Smooth muscle cell (in vitro differentiated cells): ENCODE data around the gene IL37. TPM values are rescaled to one million over a fixed set of nuclear protein-coding genes. Genes with fewer than 3 reads are reported as not detected.

Source experiments
- DNase-seq: peaks from one replicate; lab custom pipeline; 2025; ENCODE audit not compliant: unreplicated experiment; lab: John Stamatoyannopoulos, UW
- H2AFZ ChIP-seq: fragments of 200-600 bp; sonication (generic); 2 replicates; pipeline ENCODE4 v1.6.0; 2016; ENCODE audit warnings: antibody characterized with exemption, low read depth, mild to moderate bottlenecking
- H3F3A ChIP-seq: fragments of 200-600 bp; sonication (generic); 2 replicates; pipeline ENCODE4 v1.6.0; 2017; ENCODE audit warnings: antibody characterized with exemption, low read depth
- H3K27ac ChIP-seq: fragments of 200-600 bp; sonication (generic); 2 replicates; pipeline ENCODE4 v1.5.1; 2016; ENCODE audit warnings: low read depth, mild to moderate bottlenecking
- H3K27me3 ChIP-seq: fragments of 200-600 bp; sonication (generic); 2 replicates; pipeline ENCODE4 v1.6.1; 2016; ENCODE audit warnings: low read depth, mild to moderate bottlenecking
- H3K36me3 ChIP-seq: fragments of 200-600 bp; sonication (generic); 2 replicates; pipeline ENCODE4 v1.5.1; 2016; ENCODE audit warnings: low read depth
- H3K4me1 ChIP-seq: fragments of 200-600 bp; sonication (generic); 2 replicates; pipeline ENCODE4 v1.5.1; 2016; ENCODE audit warnings: low read depth
- H3K4me2 ChIP-seq: fragments of 200-600 bp; sonication (generic); 2 replicates; pipeline ENCODE4 v1.6.0; 2016; ENCODE audit warnings: mild to moderate bottlenecking
- H3K4me3 ChIP-seq: fragments of 200-600 bp; sonication (generic); 2 replicates; pipeline ENCODE4 v1.5.1; 2016; ENCODE audit warnings: mild to moderate bottlenecking
- H3K79me2 ChIP-seq: fragments of 200-600 bp; sonication (generic); 2 replicates; pipeline ENCODE4 v1.6.0; 2016; ENCODE audit warnings: low read depth, mild to moderate bottlenecking
- H3K9ac ChIP-seq: fragments of 200-600 bp; sonication (generic); 2 replicates; pipeline ENCODE4 v1.6.0; 2016; ENCODE audit warnings: low read depth
- H3K9me3 ChIP-seq: fragments of 200-600 bp; sonication (generic); replicated peaks from 2 replicates; pipeline ENCODE4 v1.5.1; 2016; ENCODE audit warnings: low read depth
- H4K20me1 ChIP-seq: fragments of 200-600 bp; sonication (generic); 2 replicates; pipeline ENCODE4 v1.6.0; 2016; ENCODE audit warnings: low read depth
- WGBS: methylation state at CpG from one replicate; pipeline ENCODE4 v1.1.7; 2016; ENCODE audit warnings: low lambda C conversion rate; 5-methylcytosine and 5-hydroxymethylcytosine counted together
- polyA plus RNA-seq: library from polyadenylated mRNA; unstranded; fragments of >200 nt; fragmentation: Nextera tagmentation; extraction: Ambion mirVana; gene quantifications from 2 replicates; pipeline ENCODE4 v1.2.1, GENCODE V29; 2016
- total RNA-seq: library from RNA; depleted of rRNA; stranded (reverse); fragments of >200 nt; gene quantifications from 2 replicates; pipeline ENCODE4 v1.2.3, GENCODE V29; 2014
- TF ChIP-seq, protein P1 (sequence below): fragments of 200-600 bp; sonication (generic); IDR thresholded peaks from 2 replicates; pipeline ENCODE4 v1.5.1; 2017; ENCODE audit warnings: borderline replicate concordance, mild to moderate bottlenecking, antibody characterized with exemption; ENCODE audit not compliant: insufficient read depth, poor library complexity, severe bottlenecking

Gene IL37
- total and polyA plus RNA-seq, 2 experiments from 2014 or later = not detected

DNA sequence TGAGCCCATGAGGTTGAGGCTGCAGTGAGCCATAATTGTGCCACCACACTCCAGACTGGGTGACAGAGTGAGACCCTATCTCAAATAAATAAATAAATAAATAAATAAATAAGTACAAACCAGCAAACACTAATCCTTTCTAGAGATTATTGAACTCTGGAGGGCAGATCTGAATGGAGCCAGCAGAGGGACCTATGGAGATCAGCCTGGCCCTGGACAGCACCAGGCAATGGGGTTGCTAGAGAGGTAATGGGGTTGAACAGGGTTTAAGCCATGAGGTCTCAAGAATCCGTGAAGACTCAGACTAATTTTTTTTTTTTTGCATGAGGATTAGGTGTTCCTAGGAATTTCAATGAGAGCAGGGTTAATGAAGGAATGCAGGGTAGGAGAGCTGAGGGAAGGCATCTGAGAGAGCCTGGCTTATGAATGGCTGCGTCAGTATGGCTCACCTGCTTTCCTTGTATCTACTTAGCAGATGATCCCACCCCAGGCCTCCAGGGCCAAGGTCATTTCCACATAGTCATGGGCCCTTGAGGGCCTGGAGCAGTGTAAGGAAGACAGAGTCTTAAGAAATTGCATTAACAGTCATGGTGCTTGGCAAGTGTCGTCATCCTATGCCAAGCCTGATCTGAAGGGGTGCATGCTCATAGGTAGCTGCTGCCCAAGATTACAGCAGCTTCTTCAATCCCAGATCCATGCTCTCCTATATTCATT lies 34.6 kb upstream of the IL37 start:
- WGBS = 93% methylated on average over 3 of the region's 3 CpGs
- H3K9ac ChIP-seq = no peak overlapping the region
- H3K4me1 ChIP-seq = no peaks in the 10 kb centered on the region
- no peak for DNase-seq
- no peak overlapping the region for H2AFZ ChIP-seq
- peaks cover 9% of the 10 kb centered on the region for H3F3A ChIP-seq
- H3K9me3 ChIP-seq = no peaks in the 10 kb centered on the region
- H3K36me3 ChIP-seq = no peaks in the 10 kb centered on the region
- no peak overlapping the region for H3K4me3 ChIP-seq
- no peaks in the 10 kb centered on the region for H3K27me3 ChIP-seq
- TF ChIP-seq, protein P1, sequence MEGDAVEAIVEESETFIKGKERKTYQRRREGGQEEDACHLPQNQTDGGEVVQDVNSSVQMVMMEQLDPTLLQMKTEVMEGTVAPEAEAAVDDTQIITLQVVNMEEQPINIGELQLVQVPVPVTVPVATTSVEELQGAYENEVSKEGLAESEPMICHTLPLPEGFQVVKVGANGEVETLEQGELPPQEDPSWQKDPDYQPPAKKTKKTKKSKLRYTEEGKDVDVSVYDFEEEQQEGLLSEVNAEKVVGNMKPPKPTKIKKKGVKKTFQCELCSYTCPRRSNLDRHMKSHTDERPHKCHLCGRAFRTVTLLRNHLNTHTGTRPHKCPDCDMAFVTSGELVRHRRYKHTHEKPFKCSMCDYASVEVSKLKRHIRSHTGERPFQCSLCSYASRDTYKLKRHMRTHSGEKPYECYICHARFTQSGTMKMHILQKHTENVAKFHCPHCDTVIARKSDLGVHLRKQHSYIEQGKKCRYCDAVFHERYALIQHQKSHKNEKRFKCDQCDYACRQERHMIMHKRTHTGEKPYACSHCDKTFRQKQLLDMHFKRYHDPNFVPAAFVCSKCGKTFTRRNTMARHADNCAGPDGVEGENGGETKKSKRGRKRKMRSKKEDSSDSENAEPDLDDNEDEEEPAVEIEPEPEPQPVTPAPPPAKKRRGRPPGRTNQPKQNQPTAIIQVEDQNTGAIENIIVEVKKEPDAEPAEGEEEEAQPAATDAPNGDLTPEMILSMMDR = no peak
- no peak overlapping the region for H3K27ac ChIP-seq
- no peaks in the 10 kb centered on the region for H3K79me2 ChIP-seq
- no peaks in the 10 kb centered on the region for H4K20me1 ChIP-seq
- H3K4me2 ChIP-seq = no peak overlapping the region

DNA sequence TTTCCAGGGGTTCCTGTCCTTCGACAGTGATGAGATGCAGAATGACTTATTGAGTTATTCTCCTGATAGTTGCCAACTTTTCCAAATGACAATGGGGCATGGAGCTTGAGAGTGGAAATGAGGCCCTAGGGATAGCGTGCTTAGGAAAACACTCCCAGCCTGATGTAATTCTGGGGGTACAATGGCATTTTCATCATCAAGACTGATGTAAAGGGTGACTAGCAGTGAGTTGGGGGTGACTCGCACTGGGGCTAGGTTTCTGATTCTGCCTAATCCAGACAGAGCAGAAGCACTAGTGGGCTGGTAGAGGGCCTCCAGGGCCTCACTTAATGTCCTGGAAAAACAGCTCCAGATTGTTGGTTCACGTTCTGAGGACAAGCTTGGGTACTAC lies 34.0 kb upstream of the IL37 start:
- Histone ChIP-seq H3K36me3 (no peaks in the 10 kb centered on the region), H3K79me2 (no peaks in the 10 kb centered on the region), H3K4me3 (no peak overlapping the region), H3K27me3 (no peaks in the 10 kb centered on the region), H3F3A (peaks cover 13% of the 10 kb centered on the region), H2AFZ (no peak overlapping the region), H3K9ac (no peak overlapping the region), H3K4me2 (no peak overlapping the region), H3K27ac (no peak overlapping the region), H3K9me3 (no peaks in the 10 kb centered on the region), H3K4me1 (no peaks in the 10 kb centered on the region), H4K20me1 (no peaks in the 10 kb centered on the region)
- WGBS = 85% methylated on average over 4 of the region's 4 CpGs
- TF ChIP-seq, protein P1 = no peak
- DNase-seq = no peak

DNA sequence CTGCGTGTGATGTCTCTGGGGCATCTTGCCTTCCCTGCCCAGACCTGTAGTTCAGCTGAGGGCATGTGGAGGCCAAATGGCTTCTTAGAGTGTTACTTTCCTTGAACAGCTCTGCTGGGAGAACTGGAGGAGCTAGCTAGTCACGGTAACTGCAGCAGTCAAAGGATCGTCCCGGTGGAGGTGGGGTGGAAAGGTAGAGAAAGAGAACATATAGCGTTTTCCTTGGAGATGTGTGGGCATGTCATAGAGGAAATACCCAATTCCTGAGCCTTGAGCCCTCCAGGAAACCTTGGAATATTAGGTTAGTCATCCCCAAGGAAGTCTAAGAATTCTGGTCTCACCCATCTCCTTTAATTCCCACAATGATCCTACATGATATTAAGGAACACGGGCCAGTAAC lies 33.5 kb upstream of the IL37 start:
- Histone ChIP-seq H3K79me2 (no peaks in the 10 kb centered on the region), H3F3A (peaks cover 17% of the 10 kb centered on the region), H4K20me1 (no peaks in the 10 kb centered on the region), H3K9ac (no peak overlapping the region), H3K4me3 (no peak overlapping the region), H3K9me3 (no peaks in the 10 kb centered on the region), H3K4me1 (no peaks in the 10 kb centered on the region), H3K27me3 (no peaks in the 10 kb centered on the region), H3K27ac (no peak overlapping the region), H2AFZ (peak overlapping the region; percentile 27), H3K36me3 (no peaks in the 10 kb centered on the region), H3K4me2 (no peak overlapping the region)
- TF ChIP-seq, protein P1 = no peak
- 75% methylated on average over 6 of the region's 6 CpGs for WGBS
- no peak for DNase-seq

DNA sequence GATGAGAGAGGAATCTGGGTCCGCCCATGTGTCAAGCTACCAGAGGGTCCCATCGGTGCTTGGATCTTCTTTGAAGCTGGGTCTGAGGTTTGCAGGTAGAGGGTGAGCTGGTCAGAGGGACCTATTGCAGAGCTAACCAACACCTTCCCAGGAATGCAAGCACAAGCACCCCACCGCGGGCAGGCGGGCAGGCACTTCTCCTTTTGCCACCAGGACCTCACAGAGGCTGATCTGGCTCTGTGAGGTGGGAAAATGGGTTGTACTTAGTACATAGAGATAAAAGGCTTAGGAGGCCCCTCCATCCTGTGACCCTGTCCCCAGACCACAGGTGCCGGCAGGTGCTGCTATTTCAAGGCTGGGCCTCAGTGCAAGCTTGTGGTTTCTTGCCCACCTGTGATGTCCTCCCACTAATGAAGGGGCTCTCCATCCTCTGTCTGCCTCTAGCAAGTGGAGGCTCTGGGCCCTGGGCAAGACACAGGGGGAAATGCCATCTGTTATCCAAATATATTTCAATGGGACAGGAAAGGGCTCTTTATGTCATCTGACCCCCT lies 31.4 kb upstream of the IL37 start:
- no peak overlapping the region for H3K4me3 ChIP-seq
- H3K79me2 ChIP-seq = no peaks in the 10 kb centered on the region
- no peaks in the 10 kb centered on the region for H3K27me3 ChIP-seq
- no peak overlapping the region for H2AFZ ChIP-seq
- WGBS = 96% methylated on average over 6 of the region's 6 CpGs
- peaks cover 17% of the 10 kb centered on the region for H3F3A ChIP-seq
- TF ChIP-seq, protein P1 = no peak
- peak overlapping the region; percentile 81 for H3K27ac ChIP-seq
- H3K9me3 ChIP-seq = no peaks in the 10 kb centered on the region
- no peak overlapping the region for H3K4me2 ChIP-seq
- no peaks in the 10 kb centered on the region for H3K4me1 ChIP-seq
- no peak for DNase-seq
- H3K36me3 ChIP-seq = no peaks in the 10 kb centered on the region
- no peak overlapping the region for H3K9ac ChIP-seq
- no peaks in the 10 kb centered on the region for H4K20me1 ChIP-seq
